Colon (tissue), 2 donors: ENCODE data around the gene AFTPH.
"Not testable (repeated sequence)": the region's sequence is repeated elsewhere in the genome, so short reads cannot be mapped to it uniquely, and the experiment has no call there.

ENCODE experiments used
- FAIRE-seq: peaks from 2 replicates; lab custom pipeline; 2012; peaks lifted over from hg19 to GRCh38; lab: Jason Lieb, UNC
- donor health status: control.
- donor health status: control.

Gene AFTPH

DNA sequence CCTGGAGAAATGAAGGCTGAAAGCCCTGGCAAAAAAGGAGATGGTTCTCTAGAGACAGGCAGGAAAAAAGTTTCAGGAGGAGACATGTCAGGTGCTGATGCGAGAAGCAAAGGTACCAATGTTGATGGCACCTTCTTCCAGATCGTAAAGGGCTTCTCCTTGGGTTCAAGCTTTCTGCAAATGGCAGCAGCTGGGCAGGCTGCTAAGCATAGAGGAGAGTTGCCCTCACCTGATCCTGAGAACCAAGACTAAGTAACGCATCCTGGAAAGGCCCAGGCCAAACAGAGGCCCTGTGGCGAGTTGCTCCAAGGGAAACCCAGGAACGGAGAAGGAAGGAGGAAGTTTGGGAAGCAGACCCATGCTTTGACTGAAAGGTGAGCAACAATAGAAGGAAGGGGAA is 23.6 kb upstream of the AFTPH start:
- FAIRE-seq: no peak

DNA sequence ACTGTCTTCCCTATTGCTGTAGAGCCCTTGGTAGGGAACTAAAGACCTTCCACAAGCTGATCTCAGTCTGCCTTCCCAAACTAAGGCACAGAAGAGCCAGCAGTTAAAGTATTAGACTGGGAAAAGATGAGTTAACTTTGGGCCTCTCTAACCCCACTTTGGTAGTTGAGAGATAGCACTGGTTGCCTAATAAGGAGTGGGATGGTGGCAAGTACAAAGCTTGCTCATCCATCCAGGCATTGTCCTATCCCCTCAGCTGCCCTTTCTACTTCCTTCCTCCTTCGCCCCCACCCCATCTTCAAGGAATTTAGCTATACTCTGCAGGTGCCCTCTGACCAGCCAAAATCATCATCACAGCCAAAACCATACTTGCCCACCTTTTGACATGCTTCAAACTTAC is 22.2 kb upstream of the AFTPH start:
- no peak for FAIRE-seq

- no peak for FAIRE-seq
Observed at GRCh38 chr2:64502860-64503259, 21.3 kb upstream of the AFTPH start.

DNA sequence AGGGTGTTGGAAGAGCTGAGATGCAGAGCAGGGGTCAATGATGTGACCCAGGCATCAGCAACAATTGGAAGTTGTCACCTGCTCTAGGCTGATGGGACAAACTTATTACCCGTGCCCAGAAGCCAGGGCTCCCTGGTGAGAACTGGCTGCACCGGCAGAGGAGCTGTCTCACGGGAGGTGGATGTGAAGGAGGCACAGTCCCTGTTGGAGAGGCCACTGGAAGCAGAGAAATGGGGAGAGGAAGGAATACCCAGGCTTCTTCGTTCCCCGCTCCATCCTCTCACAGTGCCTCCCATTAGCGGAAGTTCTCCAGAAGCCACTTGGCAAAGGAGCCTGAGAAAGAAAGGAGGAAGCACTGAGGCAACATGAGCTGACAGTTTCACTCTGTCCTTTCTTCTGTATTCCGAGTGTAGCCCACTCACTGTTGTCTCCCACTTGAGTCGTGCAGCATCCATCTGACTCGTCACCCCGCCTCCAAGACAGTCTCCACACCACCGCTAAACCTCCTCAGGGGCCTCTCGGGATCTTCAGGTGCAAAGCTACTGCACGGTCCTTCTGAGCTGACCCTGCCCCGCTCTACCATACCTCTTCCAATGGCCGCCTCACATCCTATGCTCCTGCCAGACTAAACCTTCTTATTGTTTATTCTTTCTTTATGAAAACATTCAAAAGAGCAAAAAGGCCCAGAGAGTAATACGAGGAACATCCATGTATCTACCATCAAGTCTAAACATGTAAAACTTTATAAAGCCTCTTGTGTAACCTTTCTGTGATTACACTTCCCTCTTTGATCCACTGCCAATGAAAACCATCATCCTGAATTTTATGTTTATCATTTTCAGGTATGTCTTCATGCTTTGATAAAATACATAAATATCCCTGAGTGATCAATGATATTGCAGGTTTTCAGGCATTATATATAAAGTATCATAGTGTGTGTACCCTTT is 19.1 kb upstream of the AFTPH start:
- no peak for FAIRE-seq

- FAIRE-seq: no peak
Observed at GRCh38 chr2:64506686-64507085, 17.4 kb upstream of the AFTPH start.

DNA sequence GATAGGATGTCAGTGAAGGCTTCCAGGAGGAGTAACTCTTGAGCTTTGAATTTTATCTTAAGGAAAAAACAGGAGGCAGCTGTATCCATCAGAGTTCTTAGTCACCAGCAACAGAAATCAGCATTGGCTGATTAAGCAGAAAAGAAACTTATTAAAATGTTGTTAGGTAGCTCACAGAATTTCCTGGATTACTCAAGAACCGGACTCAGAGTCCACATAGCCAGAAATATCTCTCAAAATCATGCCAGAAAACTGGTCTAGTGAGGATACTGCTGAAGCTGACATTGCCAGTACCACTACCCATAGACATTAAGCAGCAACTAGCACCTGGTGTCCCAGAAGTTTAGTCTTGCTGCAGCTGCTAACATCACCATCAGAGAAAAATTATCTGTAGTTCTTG is 10.1 kb upstream of the AFTPH start:
- no peak for FAIRE-seq

DNA sequence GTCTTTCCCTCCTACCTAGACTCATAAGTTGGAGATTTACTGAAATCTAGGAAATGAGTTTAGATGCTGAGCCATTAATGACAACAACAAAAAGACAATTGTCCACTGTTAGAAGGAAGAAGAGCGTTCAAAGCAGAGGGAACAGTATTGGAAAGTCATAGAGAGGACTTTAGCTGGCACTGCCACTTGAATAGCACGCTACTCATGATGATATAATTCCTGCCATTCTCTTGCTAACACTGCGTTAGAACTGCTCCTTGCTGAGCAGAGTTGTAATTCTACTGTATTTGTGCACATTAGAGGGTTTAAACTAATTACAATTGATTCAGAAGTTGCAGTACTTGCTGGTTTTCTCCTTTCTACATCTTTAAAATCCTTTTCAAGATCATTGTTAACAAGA is 9.0 kb upstream of the AFTPH start:
- no peak for FAIRE-seq

DNA sequence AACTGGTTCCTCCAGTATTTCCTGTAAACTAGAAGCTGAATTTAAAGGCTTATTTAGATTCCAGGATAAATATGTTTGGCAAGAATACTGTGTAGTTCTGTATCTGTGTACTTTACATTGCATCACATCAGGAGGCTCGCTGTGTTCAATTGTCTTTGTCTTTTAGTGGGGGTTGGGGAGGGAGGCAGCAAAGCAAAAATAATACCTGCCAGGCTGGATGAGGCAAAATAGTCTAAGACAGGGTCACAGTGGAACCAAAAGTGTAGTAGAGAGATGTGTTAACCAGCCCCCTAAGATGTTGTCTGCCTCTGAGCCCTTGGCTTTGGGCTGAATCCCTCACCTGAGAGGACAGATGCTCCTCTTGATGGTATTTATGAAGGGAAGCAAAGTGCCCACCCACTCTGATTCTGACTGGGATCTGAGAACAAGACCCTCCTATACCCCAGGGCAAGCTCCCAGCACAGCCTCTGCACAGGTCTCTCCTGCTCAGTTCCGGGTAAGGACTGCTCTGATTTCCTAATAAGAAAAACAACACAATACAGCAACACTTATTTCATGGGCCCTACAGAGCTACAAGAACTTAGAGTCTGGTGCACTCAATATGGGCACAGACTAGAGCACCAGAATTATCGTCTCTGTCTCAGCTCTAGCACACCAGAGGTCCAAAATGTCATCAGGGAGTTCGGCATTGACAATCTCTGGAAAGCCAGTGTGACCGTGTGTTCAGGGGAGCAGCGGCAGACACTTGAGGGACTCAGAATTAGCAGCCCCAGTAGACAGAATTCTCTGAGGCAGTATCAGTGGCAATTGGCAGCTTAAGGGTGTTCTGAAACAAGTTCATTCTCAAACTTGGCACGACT is 7.2 kb upstream of the AFTPH start:
- FAIRE-seq: no peak

DNA sequence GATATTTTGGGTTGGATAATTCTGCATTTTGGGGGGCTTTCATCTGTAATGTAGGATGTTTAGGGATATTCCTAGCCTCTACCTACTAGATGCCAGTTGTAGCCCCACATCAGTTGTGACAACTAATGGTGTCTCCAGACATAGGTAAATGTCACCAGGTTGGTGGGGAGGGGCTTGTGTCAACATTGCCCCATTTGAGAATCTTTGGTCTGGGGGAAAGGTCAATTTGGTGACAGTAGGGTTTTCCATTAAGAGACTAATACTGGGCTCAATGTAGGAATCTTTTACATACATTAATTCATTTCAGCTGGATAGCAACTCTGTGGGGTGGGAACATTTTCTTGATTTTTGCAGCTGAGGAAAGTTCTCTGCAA is 6.6 kb upstream of the AFTPH start:
- FAIRE-seq: no peak

- FAIRE-seq: peak; percentile 70
Observed at GRCh38 chr2:64522843-64523428, 1.2 kb upstream of the AFTPH start.

GRCh38 chr2:64524604-64525316 is 632 bp downstream of the AFTPH start:
- no peak for FAIRE-seq

- no peak for FAIRE-seq
Observed at GRCh38 chr2:64525317-64525613, 1.1 kb downstream of the AFTPH start.

DNA sequence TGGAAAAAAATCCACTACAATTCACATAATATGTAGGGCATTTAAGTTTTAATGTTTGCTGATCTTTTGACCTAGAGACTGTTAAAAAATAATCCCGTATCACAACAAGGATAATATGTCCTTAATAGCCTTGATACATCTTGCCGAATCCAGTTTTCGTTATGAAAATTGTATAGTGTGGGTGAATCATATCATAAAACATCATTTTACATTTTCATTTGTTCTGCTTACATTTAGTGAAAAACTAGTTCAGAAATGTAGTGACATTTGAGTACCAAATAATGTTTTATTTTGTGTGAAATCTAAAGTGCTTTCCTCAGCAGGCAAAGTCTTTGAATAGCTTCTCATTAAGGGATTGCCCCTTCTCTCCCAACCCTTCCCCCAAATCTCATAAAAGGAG is 1.9 kb downstream of the AFTPH start:
- no peak for FAIRE-seq

GRCh38 chr2:64530946-64531345 is 6.8 kb downstream of the AFTPH start:
- FAIRE-seq: not testable (repeated sequence)

DNA sequence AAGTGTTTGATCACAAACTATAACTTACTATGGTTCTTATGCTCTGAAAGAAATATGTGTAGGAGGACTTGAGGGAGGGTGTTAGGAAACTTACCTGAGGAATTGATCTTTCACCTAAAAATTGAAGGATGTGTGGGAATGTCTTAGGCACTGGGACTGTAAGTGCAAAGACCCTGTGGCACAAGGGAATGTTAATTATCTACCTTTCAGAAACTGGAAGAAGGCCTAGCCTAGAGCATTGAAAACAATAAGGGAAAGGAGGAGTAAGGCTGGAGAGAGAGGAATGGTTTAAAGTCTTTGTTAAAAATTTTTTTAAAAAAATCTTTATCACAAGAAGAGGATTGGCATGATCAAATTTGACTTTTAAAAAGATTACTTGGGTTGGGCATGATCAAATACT is 7.9 kb downstream of the AFTPH start:
- FAIRE-seq: no peak

DNA sequence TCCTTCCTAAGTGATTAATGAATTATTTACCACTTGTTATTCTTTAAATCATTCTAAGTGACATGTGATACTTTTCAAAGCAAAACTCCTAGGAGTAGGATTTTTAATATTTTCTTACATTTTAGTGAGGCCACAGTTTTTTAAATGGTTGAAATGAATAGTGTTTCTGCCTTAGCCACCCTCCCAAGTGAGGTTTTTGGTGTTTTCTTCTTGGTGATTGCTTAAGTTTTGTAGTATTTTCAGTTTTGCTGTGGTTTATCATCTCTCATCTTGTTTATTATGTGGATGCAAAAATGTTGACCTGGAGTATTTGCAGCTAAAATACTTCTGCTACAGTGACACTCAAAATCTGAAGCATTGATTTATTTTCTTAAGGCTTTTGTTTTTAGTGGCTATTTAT is 9.8 kb downstream of the AFTPH start:
- FAIRE-seq: no peak

GRCh38 chr2:64534363-64534762 is 10.2 kb downstream of the AFTPH start:
- FAIRE-seq: no peak

GRCh38 chr2:64535024-64535423 is 10.9 kb downstream of the AFTPH start:
- no peak for FAIRE-seq

GRCh38 chr2:64537991-64538390 is 13.9 kb downstream of the AFTPH start:
- no peak for FAIRE-seq

- FAIRE-seq: no peak
Observed at GRCh38 chr2:64538764-64539433, 14.8 kb downstream of the AFTPH start.

- FAIRE-seq: no peak
Observed at GRCh38 chr2:64540615-64541014, 16.5 kb downstream of the AFTPH start.

GRCh38 chr2:64541547-64541946 is 17.4 kb downstream of the AFTPH start:
- no peak for FAIRE-seq
